Upper lobe of left lung (tissue), 6 donors: Measurements from ENCODE around the gene PLXNA1. TPM values are rescaled to one million over a fixed set of nuclear protein-coding genes. Genes with fewer than 3 reads are reported as not detected.

Experiments
- ATAC-seq, 2 donors: fragments of 200-7000 bp; cut with Tn5 transposase; one replicate each; pipeline ENCODE4 v1.9.1; 2022; ENCODE audit warnings: mild to moderate bottlenecking in 2 of 2, moderate library complexity in 2 of 2; ENCODE audit not compliant: low FRiP score in 2 of 2
- DNase-seq, 2 donors: peaks; one replicate each; pipeline ENCODE4 v3.0.0-alpha.2; 2019 to 2020
- H3K27ac ChIP-seq, 4 donors: fragments of 200-600 bp; sonication (generic); one replicate each; pipeline ENCODE4 v1.5.1; 2016 to 2019
- H3K27me3 ChIP-seq, 4 donors: fragments of 200-600 bp; sonication (generic); one replicate each; pipeline ENCODE4 v1.5.1; 2017 to 2019
- H3K36me3 ChIP-seq, 4 donors: fragments of 200-600 bp; sonication (generic); one replicate each; pipeline ENCODE4 v1.5.1; 2016 to 2019
- H3K4me1 ChIP-seq, 4 donors: fragments of 200-600 bp; sonication (generic); one replicate each; pipeline ENCODE4 v1.5.1; 2018 to 2019
- H3K4me3 ChIP-seq, 4 donors: fragments of 200-600 bp; sonication (generic); one replicate each; pipeline ENCODE4 v1.5.1; 2017 to 2019; ENCODE audit warnings: mild to moderate bottlenecking in 2 of 4, moderate library complexity in 1 of 4
- H3K9me3 ChIP-seq, 4 donors: fragments of 200-600 bp; sonication (generic); one replicate each; pipeline ENCODE4 v1.5.1; 2018 to 2019
- EP300 ChIP-seq, 4 donors: sonication (generic); formaldehyde crosslinking; IDR thresholded peaks; one replicate each; pipeline ENCODE4 v1.5.1; 2017; ENCODE audit warnings: antibody characterized with exemption in 4 of 4, control low read depth in 2 of 4
- POLR2A ChIP-seq, 4 donors: fragments of 450-650 bp; IDR thresholded peaks; one replicate each; pipeline ENCODE4 v1.5.1; 2016 to 2017; ENCODE audit warnings: antibody characterized with exemption in 4 of 4, mild to moderate bottlenecking in 2 of 4
- POLR2AphosphoS5 ChIP-seq, 2 donors: sonication (generic); formaldehyde crosslinking; IDR thresholded peaks; one replicate each; pipeline ENCODE4 v1.5.1; 2017; ENCODE audit warnings: antibody characterized with exemption in 2 of 2
- WGBS, 2 donors: methylation state at CpG; one replicate each; pipeline ENCODE4 v1.1.5; 2017 to 2018; 5-methylcytosine and 5-hydroxymethylcytosine counted together
- total RNA-seq, 6 donors: library from RNA; depleted of rRNA in 4 of 6; stranded (reverse); fragments of >200 nt in 4 of 6; gene quantifications; one replicate each; pipeline versions ENCODE4 v1.1.0 to v1.2.1, GENCODE V29; 2016 to 2021
- TF ChIP-seq, protein P1 (sequence below), 6 experiments: fragments of 450-650 bp in 4 of 6; fragments of 200-600 bp in 2 of 6; sonication (generic) in 2 of 6; IDR thresholded peaks; one replicate each; pipeline ENCODE4 v1.5.1; 2016 to 2019; ENCODE audit warnings: antibody characterized with exemption in 6 of 6
- donor health status: DM: no; HTN: no; CAD: no; lungs with moderate emphysema.
- donor health status: DM: no; HTN: yes; CAD: no; lungs with severe emphysema.

PLXNA1 gene
- total RNA-seq, 6 donors from 2014 or later, result 48.0 to 94.3 (median 73.7) TPM

DNA sequence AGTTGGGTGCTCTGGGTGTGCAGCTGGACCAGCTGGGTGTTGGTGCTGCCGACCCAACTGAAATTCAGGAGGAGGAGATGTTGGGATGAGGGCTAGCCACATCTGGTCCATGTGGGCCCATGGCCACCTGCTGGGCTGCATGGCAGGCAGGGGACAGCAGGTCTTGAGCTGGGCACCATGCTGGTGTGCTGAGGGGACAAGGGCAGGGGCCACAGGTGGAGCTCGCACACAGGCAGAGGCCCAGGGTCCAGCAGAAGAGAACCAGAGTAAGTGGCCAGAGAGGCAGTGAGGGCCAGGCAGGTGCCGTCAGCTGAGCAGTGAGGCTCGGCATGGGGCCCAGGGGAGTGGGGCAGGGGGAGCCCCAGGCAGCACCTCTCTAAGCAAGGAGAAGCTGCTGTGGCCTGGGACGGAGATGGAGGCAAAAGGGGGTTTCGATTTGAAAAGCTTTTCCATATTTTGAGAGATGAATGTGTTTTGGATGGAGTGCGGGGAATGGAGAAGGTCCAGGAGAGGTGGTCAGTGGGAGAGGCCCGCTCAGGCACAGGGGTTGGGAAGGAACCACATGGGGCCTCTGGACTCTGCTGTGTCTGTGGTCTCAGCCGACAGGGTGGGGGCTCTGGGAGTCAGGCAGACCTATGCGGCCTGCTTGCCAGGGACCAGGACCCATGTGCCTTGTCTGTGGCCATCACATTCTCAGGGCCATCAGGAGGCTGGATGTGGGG, 30.5 kb upstream of the PLXNA1 start:
- Histone ChIP-seq H3K36me3 (no peaks in the 10 kb centered on the region), H3K9me3 (no peaks in the 10 kb centered on the region), H3K27ac (no peak overlapping the region), H3K4me1 (peaks cover 0 to 3% (median 0%) of the 10 kb centered on the region in 4 donors), H3K27me3 (no peaks in the 10 kb centered on the region), H3K4me3 (no peak overlapping the region)
- ATAC-seq (no peak), DNase-seq (no peak)
- 95 to 98% methylated on average over 9 to 10 of the region's 10 CpGs for WGBS, 2 donors
- TF ChIP-seq, protein P1, sequence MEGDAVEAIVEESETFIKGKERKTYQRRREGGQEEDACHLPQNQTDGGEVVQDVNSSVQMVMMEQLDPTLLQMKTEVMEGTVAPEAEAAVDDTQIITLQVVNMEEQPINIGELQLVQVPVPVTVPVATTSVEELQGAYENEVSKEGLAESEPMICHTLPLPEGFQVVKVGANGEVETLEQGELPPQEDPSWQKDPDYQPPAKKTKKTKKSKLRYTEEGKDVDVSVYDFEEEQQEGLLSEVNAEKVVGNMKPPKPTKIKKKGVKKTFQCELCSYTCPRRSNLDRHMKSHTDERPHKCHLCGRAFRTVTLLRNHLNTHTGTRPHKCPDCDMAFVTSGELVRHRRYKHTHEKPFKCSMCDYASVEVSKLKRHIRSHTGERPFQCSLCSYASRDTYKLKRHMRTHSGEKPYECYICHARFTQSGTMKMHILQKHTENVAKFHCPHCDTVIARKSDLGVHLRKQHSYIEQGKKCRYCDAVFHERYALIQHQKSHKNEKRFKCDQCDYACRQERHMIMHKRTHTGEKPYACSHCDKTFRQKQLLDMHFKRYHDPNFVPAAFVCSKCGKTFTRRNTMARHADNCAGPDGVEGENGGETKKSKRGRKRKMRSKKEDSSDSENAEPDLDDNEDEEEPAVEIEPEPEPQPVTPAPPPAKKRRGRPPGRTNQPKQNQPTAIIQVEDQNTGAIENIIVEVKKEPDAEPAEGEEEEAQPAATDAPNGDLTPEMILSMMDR (IDR thresholded peaks at IDR 0.05), result no peak
- TF ChIP-seq EP300 (IDR thresholded peaks at IDR 0.05), result no peak
- no peak for TF ChIP-seq POLR2AphosphoS5 (IDR thresholded peaks at IDR 0.05)
- TF ChIP-seq POLR2A (IDR thresholded peaks at IDR 0.05), result no peak

DNA sequence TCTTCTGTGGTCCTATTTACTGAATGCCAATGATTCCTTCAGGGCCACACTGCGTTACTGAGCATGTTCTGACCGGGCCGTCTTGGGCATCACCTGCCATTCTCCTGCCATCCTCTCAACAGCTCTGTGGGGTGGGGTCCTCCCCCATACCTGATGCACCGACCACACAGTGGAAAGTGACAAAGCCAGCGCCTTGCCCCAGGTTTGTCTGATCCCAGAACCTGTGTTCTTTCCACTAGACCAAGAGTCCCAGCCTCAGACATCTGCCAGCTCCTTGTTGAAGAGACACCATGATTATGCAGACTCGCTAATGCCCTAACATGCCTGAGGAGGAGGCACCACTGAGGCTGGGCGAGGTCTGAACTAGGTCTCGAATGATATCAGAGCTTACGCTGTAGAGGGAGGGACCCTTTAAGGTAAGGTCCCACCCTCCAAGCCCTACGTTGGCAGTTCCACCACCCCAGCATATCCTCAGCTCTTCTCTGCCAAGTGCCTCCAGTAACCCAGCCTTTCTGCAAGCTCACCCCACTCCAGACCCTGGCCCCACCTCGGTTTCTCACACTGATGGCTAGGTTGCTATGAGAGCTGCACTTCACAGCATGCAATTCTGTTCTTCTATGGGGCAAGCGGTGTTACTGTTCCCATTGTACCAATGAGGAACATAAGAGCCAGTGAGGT, 29.8 kb upstream of the PLXNA1 start:
- no peak for ATAC-seq
- Histone ChIP-seq H3K9me3 (no peaks in the 10 kb centered on the region), H3K36me3 (no peaks in the 10 kb centered on the region), H3K27me3 (no peaks in the 10 kb centered on the region), H3K4me3 (no peak overlapping the region), H3K27ac (no peak overlapping the region), H3K4me1 (peaks cover 0 to 3% (median 0%) of the 10 kb centered on the region in 4 donors)
- no peak for DNase-seq
- WGBS, 2 donors, result 94 to 98% methylated on average over 8 to 12 of the region's 12 CpGs
- TF ChIP-seq, protein P1 (IDR thresholded peaks at IDR 0.05), result no peak
- TF ChIP-seq EP300 (IDR thresholded peaks at IDR 0.05) (no peak), POLR2AphosphoS5 (IDR thresholded peaks at IDR 0.05) (no peak), POLR2A (IDR thresholded peaks at IDR 0.05) (no peak)

DNA sequence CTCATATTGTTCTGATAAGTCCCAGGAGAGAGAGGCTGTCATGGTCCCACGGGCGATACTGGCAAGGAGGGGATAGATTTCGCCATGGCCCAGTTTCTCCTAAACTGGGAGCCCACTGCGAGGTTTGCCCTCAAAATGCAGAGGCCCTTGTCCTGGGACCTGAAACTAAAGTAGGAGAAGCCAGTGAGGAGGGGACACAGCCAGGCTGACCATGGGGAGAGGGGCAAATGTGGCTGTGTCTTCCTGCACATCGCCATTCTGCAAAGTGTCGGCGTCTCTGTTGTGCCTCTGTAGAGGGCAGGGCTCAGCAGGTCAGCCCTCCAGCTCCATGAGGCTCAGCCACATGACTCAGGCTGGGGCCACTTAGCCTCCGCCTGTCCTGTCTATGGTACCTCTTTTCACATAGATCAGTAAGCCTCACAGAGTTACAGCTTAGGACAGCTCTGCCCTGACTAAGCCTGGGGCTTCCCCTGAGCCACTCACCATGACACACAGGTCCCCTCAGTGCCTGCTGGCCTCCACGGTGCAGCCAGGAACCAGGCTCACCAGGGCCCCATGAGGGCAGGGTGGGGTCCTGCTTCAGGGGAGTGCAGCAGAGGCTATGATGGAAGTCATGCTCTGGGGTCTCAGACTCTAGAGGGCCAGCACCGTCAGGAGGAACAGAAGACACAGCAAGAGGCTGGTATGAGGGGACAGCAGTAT, 28.6 kb upstream of the PLXNA1 start:
- no peaks in the 10 kb centered on the region for H3K36me3 ChIP-seq
- no peak overlapping the region for H3K4me3 ChIP-seq
- H3K9me3 ChIP-seq, result no peaks in the 10 kb centered on the region
- H3K27ac ChIP-seq, result no peak overlapping the region
- TF ChIP-seq, protein P1 (IDR thresholded peaks at IDR 0.05), result no peak
- no peak for TF ChIP-seq EP300 (IDR thresholded peaks at IDR 0.05)
- peak in 1 of 4 donors; percentile 31 for TF ChIP-seq POLR2A (IDR thresholded peaks at IDR 0.05)
- TF ChIP-seq POLR2AphosphoS5 (IDR thresholded peaks at IDR 0.05), result no peak
- no peaks in the 10 kb centered on the region for H3K27me3 ChIP-seq
- ATAC-seq, result no peak
- H3K4me1 ChIP-seq, result no peaks in the 10 kb centered on the region
- 93 to 94% methylated on average over 9 to 10 of the region's 10 CpGs for WGBS, 2 donors
- DNase-seq, result no peak

DNA sequence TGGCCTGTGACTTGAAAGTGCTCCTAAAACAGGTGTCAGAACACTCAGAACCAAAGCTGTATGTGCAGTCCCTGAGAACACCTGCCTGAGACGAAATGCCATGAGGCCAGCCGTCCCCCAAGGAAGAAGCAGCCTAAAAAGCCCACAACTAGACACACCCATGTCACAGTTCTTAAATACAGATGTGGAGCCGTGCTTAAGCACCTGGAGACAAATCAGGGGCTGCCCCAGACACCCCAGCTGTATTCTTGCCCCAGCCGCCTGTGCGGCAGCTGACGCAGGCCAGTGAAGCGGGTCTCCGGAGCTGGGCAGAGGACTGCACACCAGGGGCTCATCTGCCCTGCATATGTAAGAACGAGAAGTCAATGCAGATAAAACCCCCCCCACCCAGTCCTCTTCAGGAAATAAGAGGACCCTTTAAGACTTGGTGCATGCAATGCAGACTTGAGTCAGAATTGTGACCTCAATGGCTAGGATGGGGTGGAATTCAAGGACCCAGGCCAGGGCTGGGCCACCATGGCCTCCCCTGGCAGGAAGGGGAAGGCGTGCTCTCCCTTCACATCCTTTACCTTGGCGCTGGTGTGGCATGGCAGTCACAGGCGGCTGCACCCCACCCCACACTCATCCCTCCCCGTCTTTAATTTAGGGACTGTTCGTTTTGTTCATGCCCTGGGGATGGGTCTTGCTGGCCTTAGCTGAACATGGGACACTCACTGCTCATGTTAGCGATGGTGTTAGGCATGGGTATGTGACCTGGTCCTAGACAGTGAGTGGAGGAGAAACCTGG, 27.7 kb upstream of the PLXNA1 start:
- Histone ChIP-seq H3K36me3 (no peaks in the 10 kb centered on the region), H3K27ac (no peak overlapping the region), H3K27me3 (no peaks in the 10 kb centered on the region), H3K4me1 (peaks cover 0 to 5% (median 2%) of the 10 kb centered on the region in 4 donors), H3K9me3 (no peaks in the 10 kb centered on the region), H3K4me3 (no peak overlapping the region)
- no peak for ATAC-seq
- TF ChIP-seq, protein P1 (IDR thresholded peaks at IDR 0.05), result no peak
- TF ChIP-seq EP300 (IDR thresholded peaks at IDR 0.05), result no peak
- no peak for TF ChIP-seq POLR2AphosphoS5 (IDR thresholded peaks at IDR 0.05)
- WGBS, 2 donors, result 94 to 95% methylated on average over 15 of the region's 15 CpGs
- peak in 1 of 2 donors; percentile 36 for DNase-seq
